SK-N-SH (cell line): ENCODE results near the gene ABCA3.

Experiments
- CTCF ChIP-seq: fragments of 200-600 bp; sonication (generic); IDR thresholded peaks from 2 replicates; pipeline ENCODE4 v1.6.1; 2017; ENCODE audit warnings: antibody characterized with exemption, mild to moderate bottlenecking, moderate library complexity
- FOSL2 ChIP-seq: IDR thresholded peaks from 2 replicates; pipeline ENCODE4 v1.4.0; 2012; ENCODE audit warnings: low read depth, mild to moderate bottlenecking, moderate library complexity, borderline replicate concordance
- MEF2A ChIP-seq: IDR thresholded peaks from 2 replicates; pipeline ENCODE4 v1.4.0; 2012; ENCODE audit warnings: low read depth, borderline replicate concordance
- POLR2AphosphoS5 ChIP-seq: IDR thresholded peaks from 2 replicates; pipeline ENCODE4 v1.6.1; 2012; ENCODE audit warnings: low read depth, low read length
- SMC3 ChIP-seq: IDR thresholded peaks from 2 replicates; pipeline ENCODE4 v1.6.1; 2012; ENCODE audit warnings: low read depth, low read length, improper control_type of control experiment
- TCF12 ChIP-seq: IDR thresholded peaks from 2 replicates; pipeline ENCODE4 v1.4.0; 2012
- TF ChIP-seq, protein P1 (sequence below): IDR thresholded peaks from 2 replicates; pipeline ENCODE4 v1.6.1; 2012; ENCODE audit warnings: mild to moderate bottlenecking, low read depth, low read length, moderate library complexity

DNA sequence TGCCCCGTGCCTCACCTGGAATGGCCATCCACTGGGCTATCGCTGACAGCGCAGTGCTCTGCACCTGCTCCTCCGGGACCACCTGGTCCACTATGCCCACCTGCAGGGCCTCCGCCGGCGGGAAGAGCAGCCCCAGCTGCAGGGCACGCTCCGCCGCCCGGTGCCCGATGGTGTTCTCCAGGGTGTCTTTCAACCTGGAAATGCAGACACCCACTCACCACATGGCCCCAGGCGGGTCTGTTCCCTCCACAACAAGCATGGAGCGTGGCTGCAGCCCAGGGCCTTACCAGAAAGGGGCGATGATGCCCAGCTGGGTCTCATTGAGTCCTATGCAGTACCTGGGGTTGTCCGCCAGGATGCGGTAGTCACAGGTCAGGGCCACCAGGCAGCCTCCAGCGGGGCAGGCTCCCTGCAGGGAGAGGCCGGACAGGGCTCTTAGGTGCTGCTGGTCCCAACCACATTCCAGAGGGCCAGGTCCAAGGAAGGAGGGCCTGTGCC is 97.4 kb downstream of the ABCA3 start:
- no peak for TF ChIP-seq POLR2AphosphoS5
- TF ChIP-seq CTCF, result no peak
- TF ChIP-seq, protein P1, sequence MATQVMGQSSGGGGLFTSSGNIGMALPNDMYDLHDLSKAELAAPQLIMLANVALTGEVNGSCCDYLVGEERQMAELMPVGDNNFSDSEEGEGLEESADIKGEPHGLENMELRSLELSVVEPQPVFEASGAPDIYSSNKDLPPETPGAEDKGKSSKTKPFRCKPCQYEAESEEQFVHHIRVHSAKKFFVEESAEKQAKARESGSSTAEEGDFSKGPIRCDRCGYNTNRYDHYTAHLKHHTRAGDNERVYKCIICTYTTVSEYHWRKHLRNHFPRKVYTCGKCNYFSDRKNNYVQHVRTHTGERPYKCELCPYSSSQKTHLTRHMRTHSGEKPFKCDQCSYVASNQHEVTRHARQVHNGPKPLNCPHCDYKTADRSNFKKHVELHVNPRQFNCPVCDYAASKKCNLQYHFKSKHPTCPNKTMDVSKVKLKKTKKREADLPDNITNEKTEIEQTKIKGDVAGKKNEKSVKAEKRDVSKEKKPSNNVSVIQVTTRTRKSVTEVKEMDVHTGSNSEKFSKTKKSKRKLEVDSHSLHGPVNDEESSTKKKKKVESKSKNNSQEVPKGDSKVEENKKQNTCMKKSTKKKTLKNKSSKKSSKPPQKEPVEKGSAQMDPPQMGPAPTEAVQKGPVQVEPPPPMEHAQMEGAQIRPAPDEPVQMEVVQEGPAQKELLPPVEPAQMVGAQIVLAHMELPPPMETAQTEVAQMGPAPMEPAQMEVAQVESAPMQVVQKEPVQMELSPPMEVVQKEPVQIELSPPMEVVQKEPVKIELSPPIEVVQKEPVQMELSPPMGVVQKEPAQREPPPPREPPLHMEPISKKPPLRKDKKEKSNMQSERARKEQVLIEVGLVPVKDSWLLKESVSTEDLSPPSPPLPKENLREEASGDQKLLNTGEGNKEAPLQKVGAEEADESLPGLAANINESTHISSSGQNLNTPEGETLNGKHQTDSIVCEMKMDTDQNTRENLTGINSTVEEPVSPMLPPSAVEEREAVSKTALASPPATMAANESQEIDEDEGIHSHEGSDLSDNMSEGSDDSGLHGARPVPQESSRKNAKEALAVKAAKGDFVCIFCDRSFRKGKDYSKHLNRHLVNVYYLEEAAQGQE, result no peak
- no peak for TF ChIP-seq MEF2A
- no peak for TF ChIP-seq TCF12
- TF ChIP-seq FOSL2, result no peak
- TF ChIP-seq SMC3, result no peak
